PC-9 (cell line): ENCODE data around the gene OR3A2. TPM values are rescaled to one million over a fixed set of nuclear protein-coding genes. Genes with fewer than 3 reads are reported as not detected.
"Not testable (repeated sequence)": the region's sequence is repeated elsewhere in the genome, so short reads cannot be mapped to it uniquely, and the experiment has no call there.

Source experiments
- BruUV-seq: library from RNA; stranded (reverse); fragments of 400-500 nt; replicated peaks from 2 replicates; lab custom pipeline; 2021; lab: Mats Ljungman, UMichigan
- CTCF ChIA-PET: fragments of 300-600 bp; sonication (Branson Sonifier 250); formaldehyde crosslinking; loops from one replicate; lab custom pipeline; 2022; ENCODE audit warnings: antibody characterized with exemption; lab: Charles Lee
- POLR2A ChIA-PET: fragments of 300-600 bp; sonication (Branson Sonifier 250); formaldehyde crosslinking; loops from one replicate; lab custom pipeline; 2022; ENCODE audit warnings: antibody characterized with exemption; ENCODE audit not compliant: unreplicated experiment; lab: Charles Lee
- DNase-seq, 2 experiments: peaks; one replicate each; pipeline versions ENCODE4 v3.0.0 to v3.0.0-alpha.2; 2015 to 2022; ENCODE audit warnings: mixed read lengths in 1 of 2
- H2AFZ ChIP-seq: fragments of 200-600 bp; sonication (generic); 2 replicates; pipeline ENCODE4 v1.8.1; 2017; ENCODE audit warnings: antibody characterized with exemption
- H3F3A ChIP-seq: fragments of 200-600 bp; sonication (generic); 2 replicates; pipeline ENCODE4 v1.8.1; 2017; ENCODE audit warnings: antibody characterized with exemption, mild to moderate bottlenecking, low read depth; ENCODE audit not compliant: insufficient read depth
- H3K27ac ChIP-seq: fragments of 200-600 bp; sonication (generic); 2 replicates; pipeline ENCODE4 v1.6.1; 2016; ENCODE audit warnings: mixed run types
- H3K27me3 ChIP-seq: fragments of 200-600 bp; sonication (generic); 2 replicates; pipeline ENCODE4 v1.6.1; 2016; ENCODE audit warnings: low read depth, mixed run types; ENCODE audit not compliant: insufficient read depth
- H3K36me3 ChIP-seq: fragments of 200-600 bp; sonication (generic); 2 replicates; pipeline ENCODE4 v1.6.1; 2016; ENCODE audit warnings: low read depth, mixed run types
- H3K4me1 ChIP-seq: fragments of 200-600 bp; sonication (generic); replicated peaks from 2 replicates; pipeline ENCODE4 v1.6.1; 2016; ENCODE audit warnings: mixed run types; ENCODE audit not compliant: insufficient read depth
- H3K4me2 ChIP-seq: fragments of 200-600 bp; sonication (generic); 2 replicates; pipeline ENCODE4 v1.6.1; 2017; ENCODE audit warnings: mixed run types
- H3K4me3 ChIP-seq: fragments of 200-600 bp; sonication (generic); 2 replicates; pipeline ENCODE4 v1.6.1; 2016; ENCODE audit warnings: mixed run types
- H3K79me2 ChIP-seq: fragments of 200-600 bp; sonication (generic); 2 replicates; pipeline ENCODE4 v1.6.1; 2017; ENCODE audit warnings: low read depth, mixed run types
- H3K9me2 ChIP-seq: fragments of 200-600 bp; sonication (generic); 2 replicates; pipeline ENCODE4 v1.8.1; 2017; ENCODE audit warnings: mild to moderate bottlenecking; ENCODE audit not compliant: insufficient read depth
- H3K9me3 ChIP-seq: fragments of 200-600 bp; sonication (generic); 2 replicates; pipeline ENCODE4 v1.8.1; 2016; ENCODE audit warnings: low read depth; ENCODE audit not compliant: insufficient read depth
- H4K20me1 ChIP-seq: fragments of 200-600 bp; sonication (generic); 2 replicates; pipeline ENCODE4 v1.8.1; 2017; ENCODE audit not compliant: insufficient read depth
- intact Hi-C: fragments of 100-400 bp; cut with micrococcal nuclease; formaldehyde crosslinking; loops from one replicate; pipeline ENCODE4 v1.10.0; 2022; ENCODE audit not compliant: unreplicated experiment
- total RNA-seq: library from RNA; stranded (reverse); gene quantifications from 2 replicates; pipeline ENCODE4 v1.2.3, GENCODE V29; 2021

OR3A2 gene
- total RNA-seq, 1 experiment from 2014 or later = not detected

GRCh38 chr17:3241044-3241443 is 145.1 kb downstream of the OR3A2 start:
- H3K4me1 ChIP-seq, H3K36me3 ChIP-seq, H3K4me3 ChIP-seq, H4K20me1 ChIP-seq, intact Hi-C loops, POLR2A ChIA-PET, CTCF ChIA-PET, H3K4me2 ChIP-seq, H3F3A ChIP-seq, H2AFZ ChIP-seq, H3K9me2 ChIP-seq, H3K27ac ChIP-seq, H3K9me3 ChIP-seq, DNase-seq, BruUV-seq, H3K79me2 ChIP-seq, H3K27me3 ChIP-seq: not testable (repeated sequence)

GRCh38 chr17:3238685-3239084 is 147.4 kb downstream of the OR3A2 start:
- intact Hi-C loops, CTCF ChIA-PET, DNase-seq, H3K27ac ChIP-seq, POLR2A ChIA-PET, BruUV-seq, H4K20me1 ChIP-seq, H3K4me2 ChIP-seq, H3K36me3 ChIP-seq, H3K4me3 ChIP-seq, H3K27me3 ChIP-seq, H3K4me1 ChIP-seq, H3F3A ChIP-seq, H2AFZ ChIP-seq, H3K9me2 ChIP-seq, H3K79me2 ChIP-seq, H3K9me3 ChIP-seq: not testable (repeated sequence)

- H3K4me1 ChIP-seq, H3K4me3 ChIP-seq, H3F3A ChIP-seq, H3K27ac ChIP-seq, POLR2A ChIA-PET, CTCF ChIA-PET, H2AFZ ChIP-seq, H3K9me3 ChIP-seq, H3K9me2 ChIP-seq, H3K79me2 ChIP-seq, BruUV-seq, H4K20me1 ChIP-seq, DNase-seq, H3K36me3 ChIP-seq, intact Hi-C loops, H3K4me2 ChIP-seq: not testable (repeated sequence)
- peaks cover 22% of the 10 kb centered on the region; the same call in 1 of the 2 replicates for H3K27me3 ChIP-seq
Measured at GRCh38 chr17:3232300-3232699, 153.8 kb downstream of the OR3A2 start.

Other genes with a start within 250 kb of the OR3A2 start
- not detected in 2 replicates for gene OR1A2, start 188.8 kb downstream of the OR3A2 start, total RNA-seq
- gene OR1A1, start 178.6 kb downstream of the OR3A2 start, total RNA-seq = not detected in 2 replicates
- not detected in 2 replicates for gene OR3A1, start 87.9 kb downstream of the OR3A2 start, total RNA-seq
- not detected in 2 replicates for gene OR1E1, start 12.1 kb upstream of the OR3A2 start, total RNA-seq
- gene OR3A3, start 25.1 kb upstream of the OR3A2 start, total RNA-seq = not detected in 2 replicates
- not detected in 2 replicates for gene OR1E2, start 47.5 kb upstream of the OR3A2 start, total RNA-seq
- not detected in 2 replicates for gene SPATA22, start 85.5 kb upstream of the OR3A2 start, total RNA-seq
- not detected in 2 replicates for gene ASPA, start 89.7 kb upstream of the OR3A2 start, total RNA-seq
- gene TRPV3, start 171.5 kb upstream of the OR3A2 start, total RNA-seq = 1.5 and 1.9 TPM in 2 replicates
- 7.8 TPM in 2 replicates for gene TRPV1, start 223.1 kb upstream of the OR3A2 start, total RNA-seq
- 19.8 and 21.4 TPM in 2 replicates for gene SHPK, start 249.9 kb upstream of the OR3A2 start, total RNA-seq